Measurements from ENCODE around the gene SRC. TPM values are rescaled to one million over a fixed set of nuclear protein-coding genes. Genes with fewer than 3 reads are reported as not detected.

Gene SRC
- total RNA-seq, 1 donor from 2014 or later, result 64.0 TPM

DNA sequence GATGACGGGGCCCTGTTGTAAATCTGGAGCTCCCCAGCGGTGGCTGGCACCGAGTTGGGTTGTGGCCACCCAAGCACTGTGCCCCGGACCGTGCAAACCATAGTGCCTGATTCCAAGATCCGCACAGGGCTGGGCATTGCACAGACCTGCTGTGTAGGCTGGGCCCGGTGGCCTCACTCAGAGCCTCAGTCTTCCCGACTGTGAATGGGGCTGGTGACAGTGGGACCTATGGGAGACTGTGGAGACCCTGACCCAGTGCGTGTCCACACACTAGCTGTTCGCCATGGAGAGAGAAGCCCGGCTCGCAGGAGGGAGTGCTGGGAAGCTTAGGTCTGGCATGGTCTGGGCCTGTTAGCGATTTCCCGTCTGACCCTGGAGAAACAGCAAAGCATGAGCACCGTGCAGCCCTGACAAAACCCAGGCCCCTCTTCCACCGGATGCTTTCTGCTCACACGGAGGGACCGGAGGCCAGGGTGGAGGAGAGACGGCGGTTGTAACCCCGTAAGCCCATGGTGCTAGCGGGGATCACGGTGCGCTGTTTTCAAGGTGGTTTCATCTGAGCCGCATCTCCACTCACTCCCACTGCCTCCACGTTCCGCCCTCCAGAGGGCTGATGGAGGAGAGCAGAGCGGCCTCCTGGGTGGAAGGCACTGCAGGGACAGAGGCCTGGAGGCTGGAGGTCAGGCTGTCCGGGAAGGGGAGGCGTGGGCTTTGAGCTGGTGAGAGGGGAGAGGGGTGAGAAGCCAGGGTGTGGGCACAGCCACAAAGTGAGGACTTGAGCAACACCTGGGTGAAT, 52.2 kb downstream of the SRC start:
- Histone ChIP-seq H3K4me3 (no peak overlapping the region), H3K27ac (no peak overlapping the region), H3K9me3 (no peaks in the 10 kb centered on the region), H3K27me3 (no peaks in the 10 kb centered on the region), H3K4me1 (no peaks in the 10 kb centered on the region), H3K36me3 (peaks cover 49% of the 10 kb centered on the region)
- TF ChIP-seq, protein P1, sequence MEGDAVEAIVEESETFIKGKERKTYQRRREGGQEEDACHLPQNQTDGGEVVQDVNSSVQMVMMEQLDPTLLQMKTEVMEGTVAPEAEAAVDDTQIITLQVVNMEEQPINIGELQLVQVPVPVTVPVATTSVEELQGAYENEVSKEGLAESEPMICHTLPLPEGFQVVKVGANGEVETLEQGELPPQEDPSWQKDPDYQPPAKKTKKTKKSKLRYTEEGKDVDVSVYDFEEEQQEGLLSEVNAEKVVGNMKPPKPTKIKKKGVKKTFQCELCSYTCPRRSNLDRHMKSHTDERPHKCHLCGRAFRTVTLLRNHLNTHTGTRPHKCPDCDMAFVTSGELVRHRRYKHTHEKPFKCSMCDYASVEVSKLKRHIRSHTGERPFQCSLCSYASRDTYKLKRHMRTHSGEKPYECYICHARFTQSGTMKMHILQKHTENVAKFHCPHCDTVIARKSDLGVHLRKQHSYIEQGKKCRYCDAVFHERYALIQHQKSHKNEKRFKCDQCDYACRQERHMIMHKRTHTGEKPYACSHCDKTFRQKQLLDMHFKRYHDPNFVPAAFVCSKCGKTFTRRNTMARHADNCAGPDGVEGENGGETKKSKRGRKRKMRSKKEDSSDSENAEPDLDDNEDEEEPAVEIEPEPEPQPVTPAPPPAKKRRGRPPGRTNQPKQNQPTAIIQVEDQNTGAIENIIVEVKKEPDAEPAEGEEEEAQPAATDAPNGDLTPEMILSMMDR (IDR thresholded peaks at IDR 0.05), result no peak
- ATAC-seq (no peak), DNase-seq (no peak)
- intact Hi-C loops (cut with DNase I), result loop anchor here (10.0 kb wide), 1 partner anchor 137 kb away; no protein-coding TSS in a partner anchor

DNA sequence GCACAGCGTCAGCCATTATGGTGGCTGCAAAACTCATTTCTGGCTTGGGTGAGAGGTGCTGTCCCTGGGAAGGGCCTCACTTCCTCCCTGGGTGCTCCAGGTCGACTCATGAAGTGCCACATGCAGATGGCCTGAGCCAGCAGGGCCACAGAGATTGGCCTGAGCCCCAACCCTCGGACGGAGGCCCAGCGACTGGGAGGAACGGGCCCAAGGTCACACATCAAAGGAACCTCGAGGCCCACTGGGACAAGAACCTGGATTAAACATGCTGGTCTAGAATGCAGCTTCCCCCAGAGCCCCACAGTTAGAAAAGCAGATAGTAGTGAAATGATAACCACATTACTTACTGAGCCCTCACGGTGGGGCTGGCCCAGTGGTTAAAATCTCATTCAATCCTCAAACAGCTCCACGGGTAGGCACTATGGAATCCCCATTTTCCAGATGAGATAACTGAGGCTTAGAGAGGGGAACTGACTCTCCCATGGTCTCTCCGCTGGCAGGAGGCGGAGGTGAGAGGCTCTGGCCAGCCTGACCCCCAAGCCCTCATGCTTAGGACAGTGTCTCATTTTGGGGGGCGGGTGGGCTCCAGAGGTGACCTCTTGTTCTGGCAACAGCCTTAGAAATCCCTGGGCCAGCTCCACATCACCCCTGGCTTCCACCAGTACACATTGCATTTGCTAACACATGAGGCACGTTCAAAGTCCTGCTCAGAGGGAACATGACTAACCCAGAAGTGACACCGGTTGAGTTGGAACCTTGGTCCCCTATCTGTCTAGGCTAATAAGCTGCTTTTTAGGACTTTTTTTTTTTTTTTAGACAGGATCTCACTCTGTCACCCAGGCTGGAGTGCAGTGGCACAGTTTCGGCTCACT, 53.0 kb downstream of the SRC start:
- no peak overlapping the region for H3K4me3 ChIP-seq
- peaks cover 48% of the 10 kb centered on the region for H3K36me3 ChIP-seq
- intact Hi-C loops (cut with DNase I), result loop anchor here (10.0 kb wide), 1 partner anchor 136 kb away; no protein-coding TSS in a partner anchor
- DNase-seq (no peak), ATAC-seq (no peak)
- no peaks in the 10 kb centered on the region for H3K27me3 ChIP-seq
- H3K4me1 ChIP-seq, result no peaks in the 10 kb centered on the region
- no peak overlapping the region for H3K27ac ChIP-seq
- no peaks in the 10 kb centered on the region for H3K9me3 ChIP-seq
- TF ChIP-seq, protein P1 (IDR thresholded peaks at IDR 0.05), result no peak

DNA sequence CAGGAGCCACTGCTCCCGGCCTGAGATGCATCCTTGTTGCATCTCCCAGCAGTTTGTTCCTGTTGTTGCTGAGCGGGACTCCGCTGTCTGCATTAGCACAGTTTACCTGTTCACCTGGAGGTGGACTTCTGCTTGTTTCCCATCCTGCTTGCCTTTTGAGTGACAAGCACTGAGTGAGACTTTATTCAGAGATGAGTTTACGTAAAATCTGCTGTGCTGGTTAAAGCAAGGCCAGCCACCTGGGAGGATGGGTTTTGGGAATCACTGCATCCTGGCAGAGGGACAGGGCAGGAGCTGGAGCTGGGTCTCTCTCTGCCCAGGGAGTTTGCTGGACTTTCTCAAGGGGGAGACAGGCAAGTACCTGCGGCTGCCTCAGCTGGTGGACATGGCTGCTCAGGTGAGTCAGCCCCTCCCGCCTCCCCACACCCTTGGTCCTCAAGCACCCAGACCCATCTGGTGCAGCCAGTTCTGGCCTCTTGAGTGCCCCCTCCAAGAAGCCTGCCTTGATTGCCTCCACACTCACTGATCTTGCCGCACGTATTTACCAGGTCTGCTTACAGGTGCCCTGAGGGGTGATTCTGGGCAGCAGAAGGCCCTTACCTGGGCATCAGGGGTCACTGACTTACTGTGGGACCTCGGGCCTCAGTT, 55.5 kb downstream of the SRC start:
- peaks cover 3% of the 10 kb centered on the region for H3K4me1 ChIP-seq
- intact Hi-C loops (cut with DNase I), result no loop called here
- H3K36me3 ChIP-seq, result peaks cover 39% of the 10 kb centered on the region
- no peak overlapping the region for H3K4me3 ChIP-seq
- DNase-seq (no peak), ATAC-seq (no peak)
- no peaks in the 10 kb centered on the region for H3K9me3 ChIP-seq
- no peaks in the 10 kb centered on the region for H3K27me3 ChIP-seq
- no peak overlapping the region for H3K27ac ChIP-seq
- TF ChIP-seq, protein P1 (IDR thresholded peaks at IDR 0.05), result no peak

DNA sequence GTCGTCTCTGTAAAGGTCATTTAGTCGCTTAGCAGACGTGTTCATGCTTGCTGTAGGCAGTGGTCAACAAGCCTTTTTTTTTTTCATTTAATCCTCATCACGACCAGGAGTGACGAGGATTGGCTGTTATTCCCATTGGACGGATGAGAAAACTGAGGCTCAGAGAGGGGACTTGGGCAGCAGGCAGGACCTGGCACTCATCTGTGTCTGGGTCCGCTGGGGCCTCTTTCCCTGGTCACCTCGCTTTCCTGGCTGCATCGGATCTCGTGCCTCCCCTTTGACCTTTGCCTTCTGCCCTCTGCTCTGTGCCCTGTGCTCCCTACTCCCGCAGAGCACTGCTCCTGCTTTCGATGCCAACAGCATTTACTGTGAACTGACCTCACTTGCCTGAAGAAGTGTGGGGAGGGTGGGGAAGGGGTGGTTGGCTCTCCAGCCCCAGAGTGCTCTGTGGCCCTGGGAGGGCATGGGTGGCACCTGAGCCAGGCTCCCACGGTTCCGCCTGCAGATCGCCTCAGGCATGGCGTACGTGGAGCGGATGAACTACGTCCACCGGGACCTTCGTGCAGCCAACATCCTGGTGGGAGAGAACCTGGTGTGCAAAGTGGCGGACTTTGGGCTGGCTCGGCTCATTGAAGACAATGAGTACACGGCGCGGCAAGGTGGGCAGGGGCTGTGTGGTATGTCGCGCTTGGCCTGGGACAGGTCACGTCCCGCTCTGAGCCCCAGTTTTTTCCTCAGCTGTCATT, 56.2 kb downstream of the SRC start:
- TF ChIP-seq, protein P1 (IDR thresholded peaks at IDR 0.05), result no peak
- intact Hi-C loops (cut with DNase I), result no loop called here
- H3K4me3 ChIP-seq, result no peak overlapping the region
- no peaks in the 10 kb centered on the region for H3K9me3 ChIP-seq
- no peak for DNase-seq
- no peak overlapping the region for H3K27ac ChIP-seq
- H3K27me3 ChIP-seq, result no peaks in the 10 kb centered on the region
- ATAC-seq, result no peak
- peaks cover 9% of the 10 kb centered on the region for H3K4me1 ChIP-seq
- H3K36me3 ChIP-seq, result peaks cover 39% of the 10 kb centered on the region

All from upper lobe of right lung (tissue), 1 donor.